Lung microvascular endothelial cell (primary cell): ENCODE measurements around the gene CDKAL1. TPM values are rescaled to one million over a fixed set of nuclear protein-coding genes. Genes with fewer than 3 reads are reported as not detected.
"Not testable (repeated sequence)": the region's sequence is repeated elsewhere in the genome, so short reads cannot be mapped to it uniquely, and the experiment has no call there.

Experiments used
- DNase-seq, 2 donors: peaks; one replicate each; pipeline versions ENCODE4 v3.0.0 to v3.0.0-alpha.2; 2010; ENCODE audit warnings: low read depth in 2 of 2
- total RNA-seq: library from RNA; depleted of rRNA; stranded (reverse); fragments of >200 nt; gene quantifications from 2 replicates; pipeline ENCODE4 v1.2.1, GENCODE V29; 2014

Gene CDKAL1
- total RNA-seq, 1 donor from 2014 or later, result 17.5 TPM

- DNase-seq, result no peak
Measured at GRCh38 chr6:21235162-21235561, 700.9 kb downstream of the CDKAL1 start.

GRCh38 chr6:21238208-21238607 lies 704.0 kb downstream of the CDKAL1 start:
- DNase-seq, result no peak

GRCh38 chr6:21240709-21241108 lies 706.5 kb downstream of the CDKAL1 start:
- no peak for DNase-seq

GRCh38 chr6:21241231-21242130 lies 707.2 kb downstream of the CDKAL1 start:
- no peak for DNase-seq

- DNase-seq, result no peak
Measured at GRCh38 chr6:21244897-21245470, 710.7 kb downstream of the CDKAL1 start.

GRCh38 chr6:21245488-21245887 lies 711.2 kb downstream of the CDKAL1 start:
- no peak for DNase-seq

GRCh38 chr6:21246075-21246474 lies 711.8 kb downstream of the CDKAL1 start:
- no peak for DNase-seq

- DNase-seq, result not testable (repeated sequence)
Measured at GRCh38 chr6:21254460-21254859, 720.2 kb downstream of the CDKAL1 start.

- peak in 1 of 2 donors; percentile 48 for DNase-seq
Measured at GRCh38 chr6:21256197-21256596, 721.9 kb downstream of the CDKAL1 start.

- peak in 1 of 2 donors; percentile 60 for DNase-seq
Measured at GRCh38 chr6:21257125-21257524, 722.9 kb downstream of the CDKAL1 start.

- no peak for DNase-seq
Measured at GRCh38 chr6:21258665-21259064, 724.4 kb downstream of the CDKAL1 start.

- no peak for DNase-seq
Measured at GRCh38 chr6:21259660-21260059, 725.4 kb downstream of the CDKAL1 start.

GRCh38 chr6:21262504-21262903 lies 728.2 kb downstream of the CDKAL1 start:
- DNase-seq, result no peak

GRCh38 chr6:21263531-21264287 lies 729.5 kb downstream of the CDKAL1 start:
- DNase-seq, result no peak

GRCh38 chr6:21264288-21265033 lies 730.2 kb downstream of the CDKAL1 start:
- DNase-seq, result no peak

- DNase-seq, result no peak
Measured at GRCh38 chr6:21265034-21265729, 730.9 kb downstream of the CDKAL1 start.

GRCh38 chr6:21265730-21266044 lies 731.4 kb downstream of the CDKAL1 start:
- DNase-seq, result peak in 1 of 2 donors; percentile 26

GRCh38 chr6:21270636-21271201 lies 736.5 kb downstream of the CDKAL1 start:
- DNase-seq, result no peak

GRCh38 chr6:21271428-21272155 lies 737.3 kb downstream of the CDKAL1 start:
- no peak for DNase-seq

- no peak for DNase-seq
Measured at GRCh38 chr6:21273451-21273850, 739.2 kb downstream of the CDKAL1 start.
